ENCODE measurements around the gene FAT2.

The FAT2 gene

GRCh38 chr5:151578326-151579025 lies 12.7 kb downstream of the FAT2 start:
- Histone ChIP-seq H3K4ac (ENCODE audit: low read depth, low read length) (no peak overlapping the region), H3K4me1 (ENCODE audit: control insufficient read depth, low read depth, low read length) (no peaks in the 10 kb centered on the region), H3K4me2 (ENCODE audit: low read length) (no peak overlapping the region), H3K9ac (ENCODE audit: low read length) (no peak overlapping the region), H3K36me3 (ENCODE audit: control insufficient read depth, insufficient read depth, low read length) (no peaks in the 10 kb centered on the region), H2AK5ac (ENCODE audit: low read length) (no peak overlapping the region), H3K27ac (ENCODE audit: low read depth, low read length) (no peak overlapping the region), H3K27me3 (ENCODE audit: insufficient read depth, low read length, poor library complexity) (no peaks in the 10 kb centered on the region), H2BK5ac (ENCODE audit: low read length) (no peak overlapping the region), H3K79me2 (ENCODE audit: control insufficient read depth, insufficient read depth, low read length) (no peaks in the 10 kb centered on the region), H4K5ac (ENCODE audit: low read length) (no peak overlapping the region), H4K8ac (ENCODE audit: low read depth, low read length) (no peak overlapping the region), H2BK15ac (replicated peaks; ENCODE audit: low read depth) (no peak overlapping the region), H3K23ac (ENCODE audit: low read length) (no peak overlapping the region), H3K4me3 (ENCODE audit: low read length) (no peak overlapping the region), H3K56ac (ENCODE audit: low read length) (no peak overlapping the region), H2BK120ac (ENCODE audit: low read depth, low read length) (no peak overlapping the region), H3K79me1 (ENCODE audit: low read length) (no peaks in the 10 kb centered on the region), H3K18ac (ENCODE audit: low read length) (no peak overlapping the region)
- no peak for DNase-seq
- WGBS (ENCODE audit: extremely low coverage, insufficient coverage, low lambda C conversion rate): no CpG with 5 or more reads among the region's 6 CpGs

GRCh38 chr5:151577566-151577965 lies 13.6 kb downstream of the FAT2 start:
- Histone ChIP-seq H3K23ac (ENCODE audit: low read length) (no peak overlapping the region), H4K5ac (ENCODE audit: low read length) (no peak overlapping the region), H2BK15ac (replicated peaks; ENCODE audit: low read depth) (no peak overlapping the region), H3K27me3 (ENCODE audit: insufficient read depth, low read length, poor library complexity) (no peaks in the 10 kb centered on the region), H3K36me3 (ENCODE audit: control insufficient read depth, insufficient read depth, low read length) (no peaks in the 10 kb centered on the region), H2BK5ac (ENCODE audit: low read length) (no peak overlapping the region), H3K56ac (ENCODE audit: low read length) (no peak overlapping the region), H2BK120ac (ENCODE audit: low read depth, low read length) (no peak overlapping the region), H3K79me1 (ENCODE audit: low read length) (no peaks in the 10 kb centered on the region), H3K4me3 (ENCODE audit: low read length) (no peak overlapping the region), H2AK5ac (ENCODE audit: low read length) (no peak overlapping the region), H4K8ac (ENCODE audit: low read depth, low read length) (no peak overlapping the region), H3K4ac (ENCODE audit: low read depth, low read length) (no peak overlapping the region), H3K4me2 (ENCODE audit: low read length) (no peak overlapping the region), H3K18ac (ENCODE audit: low read length) (no peak overlapping the region), H3K27ac (ENCODE audit: low read depth, low read length) (no peak overlapping the region), H3K79me2 (ENCODE audit: control insufficient read depth, insufficient read depth, low read length) (no peaks in the 10 kb centered on the region), H3K4me1 (ENCODE audit: control insufficient read depth, low read depth, low read length) (no peaks in the 10 kb centered on the region), H3K9ac (ENCODE audit: low read length) (no peak overlapping the region)
- no peak for DNase-seq
- WGBS (ENCODE audit: extremely low coverage, insufficient coverage, low lambda C conversion rate): no CpG with 5 or more reads among the region's 5 CpGs

- Histone ChIP-seq H2BK120ac (ENCODE audit: low read depth, low read length) (no peak overlapping the region), H2BK15ac (replicated peaks; ENCODE audit: low read depth) (no peak overlapping the region), H3K79me1 (ENCODE audit: low read length) (no peaks in the 10 kb centered on the region), H3K4me2 (ENCODE audit: low read length) (no peak overlapping the region), H3K23ac (ENCODE audit: low read length) (no peak overlapping the region), H3K36me3 (ENCODE audit: control insufficient read depth, insufficient read depth, low read length) (no peaks in the 10 kb centered on the region), H4K5ac (ENCODE audit: low read length) (no peak overlapping the region), H3K79me2 (ENCODE audit: control insufficient read depth, insufficient read depth, low read length) (no peaks in the 10 kb centered on the region), H3K4ac (ENCODE audit: low read depth, low read length) (no peak overlapping the region), H3K9ac (ENCODE audit: low read length) (no peak overlapping the region), H3K27me3 (ENCODE audit: insufficient read depth, low read length, poor library complexity) (no peaks in the 10 kb centered on the region), H3K4me1 (ENCODE audit: control insufficient read depth, low read depth, low read length) (peaks cover 3% of the 10 kb centered on the region), H2AK5ac (ENCODE audit: low read length) (no peak overlapping the region), H4K8ac (ENCODE audit: low read depth, low read length) (no peak overlapping the region), H3K18ac (ENCODE audit: low read length) (no peak overlapping the region), H3K56ac (ENCODE audit: low read length) (no peak overlapping the region), H3K4me3 (ENCODE audit: low read length) (no peak overlapping the region), H2BK5ac (ENCODE audit: low read length) (no peak overlapping the region), H3K27ac (ENCODE audit: low read depth, low read length) (no peak overlapping the region)
- no peak for DNase-seq
- WGBS (ENCODE audit: extremely low coverage, insufficient coverage, low lambda C conversion rate): no CpG with 5 or more reads among the region's 1 CpG
Measured at GRCh38 chr5:151574444-151574996, 16.6 kb downstream of the FAT2 start.

GRCh38 chr5:151572657-151573368 lies 18.3 kb downstream of the FAT2 start:
- Histone ChIP-seq H3K4ac (ENCODE audit: low read depth, low read length) (no peak overlapping the region), H3K18ac (ENCODE audit: low read length) (no peak overlapping the region), H4K5ac (ENCODE audit: low read length) (no peak overlapping the region), H3K4me1 (ENCODE audit: control insufficient read depth, low read depth, low read length) (peaks cover 3% of the 10 kb centered on the region), H3K79me1 (ENCODE audit: low read length) (no peaks in the 10 kb centered on the region), H3K56ac (ENCODE audit: low read length) (no peak overlapping the region), H3K4me2 (ENCODE audit: low read length) (no peak overlapping the region), H2BK15ac (replicated peaks; ENCODE audit: low read depth) (no peak overlapping the region), H3K27ac (ENCODE audit: low read depth, low read length) (no peak overlapping the region), H3K36me3 (ENCODE audit: control insufficient read depth, insufficient read depth, low read length) (no peaks in the 10 kb centered on the region), H2BK120ac (ENCODE audit: low read depth, low read length) (no peak overlapping the region), H2BK5ac (ENCODE audit: low read length) (no peak overlapping the region), H4K8ac (ENCODE audit: low read depth, low read length) (no peak overlapping the region), H3K4me3 (ENCODE audit: low read length) (no peak overlapping the region), H3K9ac (ENCODE audit: low read length) (no peak overlapping the region), H2AK5ac (ENCODE audit: low read length) (no peak overlapping the region), H3K27me3 (ENCODE audit: insufficient read depth, low read length, poor library complexity) (no peaks in the 10 kb centered on the region), H3K79me2 (ENCODE audit: control insufficient read depth, insufficient read depth, low read length) (no peaks in the 10 kb centered on the region), H3K23ac (ENCODE audit: low read length) (no peak overlapping the region)
- DNase-seq: no peak
- no CpG with 5 or more reads among the region's 8 CpGs for WGBS (ENCODE audit: extremely low coverage, insufficient coverage, low lambda C conversion rate)

- Histone ChIP-seq H3K23ac (ENCODE audit: low read length) (peak overlapping the region; percentile 59), H3K36me3 (ENCODE audit: control insufficient read depth, insufficient read depth, low read length) (no peaks in the 10 kb centered on the region), H3K27me3 (ENCODE audit: insufficient read depth, low read length, poor library complexity) (no peaks in the 10 kb centered on the region), H4K8ac (ENCODE audit: low read depth, low read length) (no peak overlapping the region), H3K79me2 (ENCODE audit: control insufficient read depth, insufficient read depth, low read length) (no peaks in the 10 kb centered on the region), H3K79me1 (ENCODE audit: low read length) (no peaks in the 10 kb centered on the region), H3K4ac (ENCODE audit: low read depth, low read length) (no peak overlapping the region), H2BK15ac (replicated peaks; ENCODE audit: low read depth) (no peak overlapping the region), H3K4me3 (ENCODE audit: low read length) (no peak overlapping the region), H3K18ac (ENCODE audit: low read length) (no peak overlapping the region), H2BK5ac (ENCODE audit: low read length) (no peak overlapping the region), H3K9ac (ENCODE audit: low read length) (no peak overlapping the region), H4K5ac (ENCODE audit: low read length) (no peak overlapping the region), H3K4me1 (ENCODE audit: control insufficient read depth, low read depth, low read length) (peaks cover 3% of the 10 kb centered on the region), H3K4me2 (ENCODE audit: low read length) (no peak overlapping the region), H3K27ac (ENCODE audit: low read depth, low read length) (no peak overlapping the region), H2AK5ac (ENCODE audit: low read length) (no peak overlapping the region), H3K56ac (ENCODE audit: low read length) (peak overlapping the region; percentile 52), H2BK120ac (ENCODE audit: low read depth, low read length) (no peak overlapping the region)
- WGBS (ENCODE audit: extremely low coverage, insufficient coverage, low lambda C conversion rate): no CpG with 5 or more reads among the region's 9 CpGs
- no peak for DNase-seq
Measured at GRCh38 chr5:151571270-151572173, 19.6 kb downstream of the FAT2 start.

Measured in mesendoderm (in vitro differentiated cells).